Endothelial cell of umbilical vein (primary cell): Measurements from ENCODE around the gene SLC10A4. TPM values are rescaled to one million over a fixed set of nuclear protein-coding genes. Genes with fewer than 3 reads are reported as not detected.

ENCODE experiments used
- BruUV-seq: library from RNA; stranded (reverse); fragments of 400-500 nt; replicated peaks from 2 replicates; lab custom pipeline; 2021; lab: Mats Ljungman, UMichigan
- CTCF ChIA-PET: fragments of 300-600, 350-600 bp; sonication (Branson Sonifier 250); formaldehyde crosslinking; loops from one replicate; lab custom pipeline; 2021; ENCODE audit warnings: antibody characterized with exemption, inconsistent platforms; lab: Charles Lee
- POLR2A ChIA-PET: fragments of 300-600, 350-600 bp; sonication (Branson Sonifier 250); formaldehyde crosslinking; loops from one replicate; lab custom pipeline; 2021; ENCODE audit warnings: antibody characterized with exemption, inconsistent platforms; lab: Charles Lee
- DNase-seq: peaks from one replicate; pipeline ENCODE4 v3.0.0-alpha.2; 2011; ENCODE audit warnings: low read depth, low spot score
- FAIRE-seq: peaks from 2 replicates; lab custom pipeline; 2011; peaks lifted over from hg19 to GRCh38; lab: Jason Lieb, UNC
- H2AFZ ChIP-seq: 2 replicates; pipeline ENCODE4 v1.6.0; 2012; ENCODE audit warnings: low read depth, low read length, control low read depth, inconsistent platforms
- H3K27ac ChIP-seq: 2 replicates; pipeline ENCODE4 v1.5.1; 2011; ENCODE audit warnings: low read depth, mild to moderate bottlenecking, control low read depth, low read length, moderate library complexity; ENCODE audit not compliant: insufficient read depth
- H3K27me3 ChIP-seq, 2 experiments: 2 replicates each; pipeline versions ENCODE4 v1.6.0 to v1.6.1; 2011; ENCODE audit warnings: low read length in 2 of 2, mixed read lengths in 1 of 2; ENCODE audit not compliant: control insufficient read depth in 2 of 2, insufficient read depth in 2 of 2
- H3K36me3 ChIP-seq, 2 experiments: 2 replicates in 1 of 2; 3 replicates in 1 of 2; pipeline ENCODE4 v1.5.1; 2011; ENCODE audit warnings: low read length in 2 of 2, mild to moderate bottlenecking in 1 of 2, moderate library complexity in 1 of 2; ENCODE audit not compliant: control insufficient read depth in 2 of 2, insufficient read depth in 2 of 2; ENCODE audit errors: extremely low read depth in 1 of 2
- H3K4me1 ChIP-seq: 3 replicates; pipeline ENCODE4 v1.5.1; 2011; ENCODE audit warnings: mild to moderate bottlenecking, low read length; ENCODE audit not compliant: control insufficient read depth, insufficient read depth; ENCODE audit errors: extremely low read depth
- H3K4me2 ChIP-seq: 2 replicates; pipeline ENCODE4 v1.6.1; 2011; ENCODE audit warnings: low read length, control low read depth, mixed read lengths; ENCODE audit not compliant: insufficient read depth
- H3K4me3 ChIP-seq, 3 experiments: fragments of 200-600 bp in 1 of 3; sonication (generic), shearing (Covaris generic) in 1 of 3; replicated peaks in 1 of 3; 2 replicates each; pipeline ENCODE4 v1.5.1; 2011 to 2016; ENCODE audit warnings: control low read depth in 3 of 3, low read length in 3 of 3, mild to moderate bottlenecking in 2 of 3, inconsistent platforms in 1 of 3, low read depth in 1 of 3, moderate library complexity in 1 of 3; ENCODE audit not compliant: insufficient read depth in 1 of 3
- H3K79me2 ChIP-seq: 2 replicates; pipeline ENCODE4 v1.6.0; 2012; ENCODE audit warnings: low read length, inconsistent platforms; ENCODE audit not compliant: control insufficient read depth, insufficient read depth
- H3K9ac ChIP-seq: replicated peaks from 2 replicates; pipeline ENCODE3; 2011; ENCODE audit warnings: low read length, control low read depth; ENCODE audit not compliant: insufficient read depth; ENCODE audit errors: extremely low read depth
- H3K9me1 ChIP-seq: replicated peaks from 3 replicates; pipeline ENCODE4 v1.6.0; 2011; ENCODE audit warnings: mild to moderate bottlenecking, low read length; ENCODE audit not compliant: control insufficient read depth, insufficient read depth; ENCODE audit errors: extremely low read depth
- H3K9me3 ChIP-seq: replicated peaks from 2 replicates; pipeline ENCODE4 v1.5.1; 2012; ENCODE audit warnings: low read length, inconsistent platforms; ENCODE audit not compliant: control insufficient read depth, insufficient read depth
- H4K20me1 ChIP-seq: replicated peaks from 2 replicates; pipeline ENCODE3; 2011; ENCODE audit warnings: mild to moderate bottlenecking, low read length; ENCODE audit not compliant: control insufficient read depth, insufficient read depth; ENCODE audit errors: extremely low read depth
- CTCF ChIP-seq, 2 donors: IDR thresholded peaks; 1 replicate in 1 of 2; 2 replicates in 1 of 2; pipeline ENCODE4 v1.5.1; 2011; ENCODE audit warnings: low read length in 2 of 2, mild to moderate bottlenecking in 2 of 2, moderate library complexity in 2 of 2, control low read depth in 1 of 2, inconsistent platforms in 1 of 2, low read depth in 1 of 2; ENCODE audit not compliant: insufficient read depth in 1 of 2; ENCODE audit errors: extremely low read depth in 1 of 2
- EZH2 ChIP-seq: IDR thresholded peaks from 2 replicates; pipeline ENCODE4 v1.6.1; 2012; ENCODE audit warnings: borderline replicate concordance, low read depth, mild to moderate bottlenecking, moderate library complexity, low read length, inconsistent platforms; ENCODE audit not compliant: severe bottlenecking
- FOS ChIP-seq: IDR thresholded peaks from 2 replicates; pipeline ENCODE4 v1.6.1; 2011; ENCODE audit warnings: mild to moderate bottlenecking, low read length, moderate library complexity, borderline replicate concordance; ENCODE audit not compliant: insufficient read depth
- GATA2 ChIP-seq: IDR thresholded peaks from 2 replicates; pipeline ENCODE4 v1.7.0; 2011; ENCODE audit warnings: low read depth, mild to moderate bottlenecking, moderate library complexity, mixed read lengths, low read length; ENCODE audit not compliant: insufficient read length, insufficient read depth
- JUN ChIP-seq: IDR thresholded peaks from 2 replicates; pipeline ENCODE4 v1.6.1; 2011; ENCODE audit warnings: borderline replicate concordance, low read depth; ENCODE audit not compliant: insufficient read length, insufficient read depth
- MAX ChIP-seq: IDR thresholded peaks from 2 replicates; pipeline ENCODE4 v1.6.1; 2011; ENCODE audit not compliant: insufficient read depth, insufficient read length
- MYC ChIP-seq: IDR thresholded peaks from one replicate; pipeline ENCODE4 v1.6.1; 2011; ENCODE audit warnings: mild to moderate bottlenecking, low read depth, low read length
- POLR2A ChIP-seq: IDR thresholded peaks from 2 replicates; pipeline ENCODE4 v1.6.1; 2012; ENCODE audit warnings: low read depth, mild to moderate bottlenecking, control low read depth, low read length
- POLR2AphosphoS5 ChIP-seq: IDR thresholded peaks from 2 replicates; pipeline ENCODE4 v1.6.1; 2012; ENCODE audit warnings: low read depth, mild to moderate bottlenecking, control low read depth, low read length, moderate library complexity; ENCODE audit not compliant: insufficient read depth
- dilution Hi-C: fragments of 300-500 bp; cut with MboI; formaldehyde crosslinking; loops from one replicate; pipeline ENCODE4 v1.15.0; 2019; ENCODE audit warnings: low sequenced_read_pairs; ENCODE audit not compliant: extremely low pct_ligation_motif_present
- intact Hi-C: fragments of 100-400 bp; cut with micrococcal nuclease; formaldehyde crosslinking; loops from one replicate; pipeline ENCODE4 v1.10.0; 2022
- polyA plus RNA-seq, 4 experiments: library from polyadenylated mRNA; depleted of rRNA in 3 of 4; stranded (reverse) in 3 of 4; unstranded in 1 of 4; fragments of >200 nt; gene quantifications; 2 replicates each; pipeline versions ENCODE4 v1.2.1 to v1.2.3, GENCODE V29; 2011 to 2012; ENCODE audit warnings: missing spikeins in 1 of 4
- total RNA-seq: library from RNA; stranded (reverse); gene quantifications from 2 replicates; pipeline ENCODE4 v1.2.3, GENCODE V29; 2021

SLC10A4 gene
- total and polyA plus RNA-seq, 2 donors (not counting 3 experiments of a cell fraction or from before 2014, with no cell fraction given): 0.06 TPM; not detected in 1

- Histone ChIP-seq H3K4me1 (no peaks in the 10 kb centered on the region), H3K36me3 (no peaks in the 10 kb centered on the region), H3K27ac (no peak overlapping the region), H3K79me2 (no peaks in the 10 kb centered on the region), H2AFZ (no peak overlapping the region), H3K9me3 (no peaks in the 10 kb centered on the region), H3K9me1 (no peaks in the 10 kb centered on the region), H3K4me2 (no peak overlapping the region), H3K4me3 (no peak overlapping the region), H3K27me3 (peaks cover 0 to 2% of the 10 kb centered on the region in 2 experiments), H3K9ac (no peak overlapping the region), H4K20me1 (no peaks in the 10 kb centered on the region)
- DNase-seq (no peak), FAIRE-seq (no peak)
- CTCF ChIA-PET: no interaction called here
- intact Hi-C loops: no loop called here
- POLR2A ChIA-PET: no interaction called here
- no TSS peak for BruUV-seq
- TF ChIP-seq CTCF (IDR thresholded peaks at IDR 0.05; ENCODE audit: extremely low read depth in 1 of 2, insufficient read depth in 1 of 2, low read depth in 1 of 2, low read length in 2 of 2): no peak
- TF ChIP-seq FOS: no peak
- dilution Hi-C loops: no loop called here
Observed at GRCh38 chr4:48454591-48454990, 28.6 kb upstream of the SLC10A4 start.

- ChIA-PET CTCF (no interaction called here), POLR2A (no interaction called here)
- no peaks in the 10 kb centered on the region for H3K79me2 ChIP-seq
- FAIRE-seq (no peak), DNase-seq (no peak)
- BruUV-seq: no TSS peak
- no peaks in the 10 kb centered on the region for H3K4me1 ChIP-seq
- TF ChIP-seq MYC (no peak), FOS (no peak), CTCF (IDR thresholded peaks at IDR 0.05; ENCODE audit: extremely low read depth in 1 of 2, insufficient read depth in 1 of 2, low read depth in 1 of 2, low read length in 2 of 2) (no peak), JUN (no peak), POLR2A (no peak), GATA2 (no peak), EZH2 (no peak), MAX (no peak), POLR2AphosphoS5 (no peak)
- no peak overlapping the region for H3K4me2 ChIP-seq
- intact Hi-C loops: no loop called here
- H3K9me3 ChIP-seq: no peaks in the 10 kb centered on the region
- H3K27ac ChIP-seq: no peak overlapping the region
- no peaks in the 10 kb centered on the region for H3K36me3 ChIP-seq
- no peak overlapping the region for H3K4me3 ChIP-seq
- no peak overlapping the region for H3K9ac ChIP-seq
- H2AFZ ChIP-seq: no peak overlapping the region
- H4K20me1 ChIP-seq: no peaks in the 10 kb centered on the region
- dilution Hi-C loops: no loop called here
- H3K27me3 ChIP-seq: peaks cover 9 to 16% of the 10 kb centered on the region in 2 experiments
- H3K9me1 ChIP-seq: no peaks in the 10 kb centered on the region
Observed at GRCh38 chr4:48461000-48461399, 22.1 kb upstream of the SLC10A4 start.
